ENCODE data around the gene FN3KRP. TPM values are rescaled to one million over a fixed set of nuclear protein-coding genes. Genes with fewer than 3 reads are reported as not detected.
"Not testable (repeated sequence)": the region's sequence is repeated elsewhere in the genome, so short reads cannot be mapped to it uniquely, and the experiment has no call there.

Gene FN3KRP
- total RNA-seq, 2 donors from 2014 or later: 34.5 to 40.0 TPM

DNA sequence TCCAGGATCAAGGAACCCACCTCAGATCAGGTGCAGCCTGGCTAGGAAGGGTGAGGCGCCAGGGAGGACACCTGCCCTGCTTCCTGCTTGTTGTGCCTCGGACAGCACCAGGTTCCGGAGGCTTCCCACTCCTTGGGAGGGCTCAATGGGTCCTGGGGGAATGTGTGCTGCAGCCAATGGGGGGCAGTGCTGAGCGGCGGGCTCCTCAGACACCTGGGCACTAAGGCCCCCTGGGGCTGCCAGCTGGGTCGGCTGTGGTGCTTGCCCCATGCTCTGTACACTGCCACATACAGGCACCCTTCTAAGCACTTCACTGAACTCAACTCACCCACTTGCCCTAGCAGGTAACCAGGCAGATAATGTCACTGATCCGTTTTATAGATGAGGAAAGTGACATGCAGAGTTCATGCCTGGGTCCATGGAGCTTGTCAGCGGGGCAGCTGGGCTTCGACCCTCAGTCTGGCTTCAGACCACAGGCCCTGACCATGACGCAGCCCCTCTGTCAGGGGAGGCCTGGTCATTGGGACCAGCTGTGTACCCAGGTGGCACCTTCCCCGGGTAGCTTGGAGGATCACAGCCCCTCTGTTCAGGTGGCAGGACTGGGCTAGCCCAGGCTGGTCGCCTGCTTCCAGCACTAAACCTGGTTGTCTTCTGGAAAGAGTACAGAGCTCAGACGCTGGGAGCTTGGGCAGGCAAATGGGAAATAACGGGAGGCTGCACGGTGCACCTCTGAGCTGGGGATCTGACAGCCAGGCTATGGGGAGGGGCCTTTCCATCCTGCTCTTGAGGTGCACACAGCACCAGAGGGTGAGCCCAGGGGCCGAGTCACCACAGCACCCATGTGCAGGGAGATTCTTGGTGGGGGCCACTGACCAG is 27.1 kb downstream of the FN3KRP start:
- Mint-ChIP-seq H3K36me3 (ENCODE audit: low read depth) (peaks cover 77% of the 10 kb centered on the region), H3K27me3 (ENCODE audit: insufficient read depth) (peaks cover 3% of the 10 kb centered on the region)
- DNase-seq: peak; percentile 57

DNA sequence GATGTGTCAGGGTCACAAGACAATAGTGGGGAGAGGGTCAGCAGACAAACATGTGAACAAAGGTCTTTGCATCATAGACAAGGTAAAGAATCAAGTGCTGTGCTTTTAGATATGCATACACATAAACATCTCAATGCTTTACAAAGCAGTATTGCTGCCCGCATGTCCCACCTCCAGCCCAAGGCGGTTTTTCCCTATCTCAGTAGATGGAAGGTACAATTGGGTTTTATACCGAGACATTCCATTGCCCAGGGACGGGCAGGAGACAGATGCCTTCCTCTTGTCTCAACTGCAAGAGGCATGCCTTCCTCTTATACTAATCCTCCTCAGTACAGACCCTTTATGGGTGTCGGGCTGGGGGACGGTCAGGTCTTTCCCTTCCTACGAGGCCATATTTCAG is 28.2 kb downstream of the FN3KRP start:
- DNase-seq: peak; percentile 54
- Mint-ChIP-seq H3K27me3 (ENCODE audit: insufficient read depth) (peaks cover 12% of the 10 kb centered on the region), H3K9me3 (peaks cover 49% of the 10 kb centered on the region), H3K36me3 (ENCODE audit: low read depth) (peaks cover 73% of the 10 kb centered on the region)
- not testable (repeated sequence) for H3K27ac Mint-ChIP-seq; H3K9ac ChIP-seq (ENCODE audit: extremely low read depth, low read length, poor library complexity, severe bottlenecking); H3K27ac ChIP-seq (ENCODE audit: low read depth, low read length); H3K27me3 ChIP-seq (ENCODE audit: control insufficient read depth, insufficient read depth, low read length, poor library complexity, severe bottlenecking); H3K4me3 Mint-ChIP-seq; H3K4me3 ChIP-seq (ENCODE audit: low read length); H3K4me1 ChIP-seq (ENCODE audit: control insufficient read depth, insufficient read depth, low read length); H3K4me1 Mint-ChIP-seq
- H3K9me3 ChIP-seq (ENCODE audit: control insufficient read depth, low read length): peaks cover 33% of the 10 kb centered on the region
- WGBS, 2 experiments (ENCODE audit: insufficient coverage in 1 of 2, insufficient read length in 1 of 2): 40 to 49% methylated on average over 1 to 5 of the region's 7 CpGs
- H3K36me3 ChIP-seq (ENCODE audit: control insufficient read depth, insufficient read depth, low read length): peaks cover 55% of the 10 kb centered on the region

More for the DNA sequence above, 27.1 kb downstream of the FN3KRP start:
- H3K27ac Mint-ChIP-seq: no peak overlapping the region
- Histone ChIP-seq H3K27ac (ENCODE audit: low read depth, low read length) (no peak overlapping the region), H3K36me3 (ENCODE audit: control insufficient read depth, insufficient read depth, low read length) (peaks cover 60% of the 10 kb centered on the region), H3K9ac (ENCODE audit: extremely low read depth, low read length, poor library complexity, severe bottlenecking) (no peak overlapping the region), H3K27me3 (ENCODE audit: control insufficient read depth, insufficient read depth, low read length, poor library complexity, severe bottlenecking) (no peaks in the 10 kb centered on the region), H3K4me1 (ENCODE audit: control insufficient read depth, insufficient read depth, low read length) (no peaks in the 10 kb centered on the region), H3K4me3 (ENCODE audit: low read length) (no peak overlapping the region), H3K9me3 (ENCODE audit: control insufficient read depth, low read length) (peaks cover 35% of the 10 kb centered on the region)
- no peak overlapping the region for H3K4me3 Mint-ChIP-seq
- H3K4me1 Mint-ChIP-seq: peaks cover 8% of the 10 kb centered on the region
- TF ChIP-seq CTCF (conservative IDR thresholded peaks at IDR 0.05): peak; percentile 34
- WGBS, 2 experiments (ENCODE audit: insufficient coverage in 1 of 2, insufficient read length in 1 of 2): 95% methylated on average over 16 of the region's 16 CpGs
- peaks cover 58% of the 10 kb centered on the region for H3K9me3 Mint-ChIP-seq

- no peak for TF ChIP-seq CTCF (conservative IDR thresholded peaks at IDR 0.05)
- 79 to 86% methylated on average over 7 of the region's 8 CpGs for WGBS, 2 experiments (ENCODE audit: insufficient coverage in 1 of 2, insufficient read length in 1 of 2)
- no peak overlapping the region for H3K4me3 ChIP-seq (ENCODE audit: low read length)
- no peaks in the 10 kb centered on the region for H3K4me1 ChIP-seq (ENCODE audit: control insufficient read depth, insufficient read depth, low read length)
- no peak overlapping the region for H3K9ac ChIP-seq (ENCODE audit: extremely low read depth, low read length, poor library complexity, severe bottlenecking)
- H3K9me3 ChIP-seq (ENCODE audit: control insufficient read depth, low read length): peaks cover 25% of the 10 kb centered on the region
- no peak overlapping the region for H3K4me3 Mint-ChIP-seq
- peaks cover 8% of the 10 kb centered on the region for H3K4me1 Mint-ChIP-seq
- peaks cover 65% of the 10 kb centered on the region for H3K36me3 Mint-ChIP-seq (ENCODE audit: low read depth)
- peaks cover 48% of the 10 kb centered on the region for H3K36me3 ChIP-seq (ENCODE audit: control insufficient read depth, insufficient read depth, low read length)
- DNase-seq: no peak
- peaks cover 20% of the 10 kb centered on the region for H3K27me3 Mint-ChIP-seq (ENCODE audit: insufficient read depth)
- peaks cover 42% of the 10 kb centered on the region for H3K9me3 Mint-ChIP-seq
- H3K27ac ChIP-seq (ENCODE audit: low read depth, low read length): no peak overlapping the region
- H3K27me3 ChIP-seq (ENCODE audit: control insufficient read depth, insufficient read depth, low read length, poor library complexity, severe bottlenecking): no peaks in the 10 kb centered on the region
- no peak overlapping the region for H3K27ac Mint-ChIP-seq
These were observed 29.0 kb downstream of the FN3KRP start for GRCh38 chr17:82745524-82745923.

Measured in endodermal cell (in vitro differentiated cells).